ENCODE results near the gene BEST1. TPM values are rescaled to one million over a fixed set of nuclear protein-coding genes. Genes with fewer than 3 reads are reported as not detected.

Gene BEST1
- total and polyA plus RNA-seq, 2 of the 13 experiments (the other 11 are each of a cell fraction or from before 2014, with no cell fraction given), result 0.09 to 0.65 TPM

DNA sequence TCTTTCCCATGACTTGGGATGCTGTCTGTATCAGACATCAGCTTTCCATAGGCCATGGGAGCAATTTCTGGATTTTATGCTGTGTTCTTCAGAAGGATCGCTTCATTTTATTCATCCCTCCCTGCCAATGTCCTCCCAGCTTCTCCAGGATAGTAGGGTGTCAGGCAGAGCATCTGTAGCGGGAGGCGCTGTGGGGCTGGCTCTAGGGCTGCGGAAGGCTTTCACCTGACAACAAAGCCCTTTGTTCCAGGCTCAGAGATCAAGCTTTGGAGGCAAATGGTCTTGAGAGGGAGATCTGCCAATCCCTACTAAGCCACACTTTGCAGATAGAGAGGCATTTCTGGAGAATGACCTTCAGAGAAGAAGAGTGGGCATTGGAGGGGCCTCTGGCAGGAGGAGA is 46.8 kb downstream of the BEST1 start (continued):
- TF ChIP-seq POLR2AphosphoS2 (IDR thresholded peaks at IDR 0.05; ENCODE audit: low read depth, low read length) (no peak), ZNF75D (CRISPR knock-in tag; IDR thresholded peaks at IDR 0.05; ENCODE audit: borderline replicate concordance) (no peak), CSRNP2 (CRISPR knock-in tag; conservative IDR thresholded peaks at IDR 0.05; ENCODE audit: low read depth) (no peak), ZNF652 (CRISPR knock-in tag; IDR thresholded peaks at IDR 0.05; ENCODE audit: borderline replicate concordance, low read depth) (no peak), STAT5B (CRISPR knock-in tag; IDR thresholded peaks at IDR 0.05) (no peak), ZBTB20 (CRISPR knock-in tag; IDR thresholded peaks at IDR 0.05; ENCODE audit: borderline replicate concordance, low read depth) (no peak), ZBTB42 (CRISPR knock-in tag; IDR thresholded peaks at IDR 0.05) (no peak), FOXK1 (CRISPR knock-in tag; IDR thresholded peaks at IDR 0.05; ENCODE audit: borderline replicate concordance, low read depth) (no peak), PATZ1 (CRISPR knock-in tag; IDR thresholded peaks at IDR 0.05) (0 out of 2 replicates have a peak, but pooled peaks have one; percentile 38), RFX3 (CRISPR knock-in tag; IDR thresholded peaks at IDR 0.05) (no peak), NONO (IDR thresholded peaks at IDR 0.05) (no peak), NONO (CRISPR knock-in tag; conservative IDR thresholded peaks at IDR 0.05) (no peak), SALL1 (CRISPR knock-in tag; IDR thresholded peaks at IDR 0.05) (peak; percentile 53; the same call in 1 of the 2 replicates), DMAP1 (CRISPR knock-in tag; IDR thresholded peaks at IDR 0.05) (no peak), ZNF180 (CRISPR knock-in tag; IDR thresholded peaks at IDR 0.05; ENCODE audit: borderline replicate concordance, low read depth) (no peak), ZFP62 (CRISPR knock-in tag; IDR thresholded peaks at IDR 0.05) (no peak), ZNF557 (CRISPR knock-in tag; IDR thresholded peaks at IDR 0.05) (no peak), ZNF644 (CRISPR knock-in tag; IDR thresholded peaks at IDR 0.05; ENCODE audit: low read depth) (0 out of 2 replicates have a peak, but pooled peaks have one; percentile 36), SAFB2 (CRISPR knock-in tag; IDR thresholded peaks at IDR 0.05; ENCODE audit: borderline replicate concordance, low read depth) (no peak), TGIF2 (CRISPR knock-in tag; IDR thresholded peaks at IDR 0.05) (no peak)
- TF ChIP-seq, protein P1, sequence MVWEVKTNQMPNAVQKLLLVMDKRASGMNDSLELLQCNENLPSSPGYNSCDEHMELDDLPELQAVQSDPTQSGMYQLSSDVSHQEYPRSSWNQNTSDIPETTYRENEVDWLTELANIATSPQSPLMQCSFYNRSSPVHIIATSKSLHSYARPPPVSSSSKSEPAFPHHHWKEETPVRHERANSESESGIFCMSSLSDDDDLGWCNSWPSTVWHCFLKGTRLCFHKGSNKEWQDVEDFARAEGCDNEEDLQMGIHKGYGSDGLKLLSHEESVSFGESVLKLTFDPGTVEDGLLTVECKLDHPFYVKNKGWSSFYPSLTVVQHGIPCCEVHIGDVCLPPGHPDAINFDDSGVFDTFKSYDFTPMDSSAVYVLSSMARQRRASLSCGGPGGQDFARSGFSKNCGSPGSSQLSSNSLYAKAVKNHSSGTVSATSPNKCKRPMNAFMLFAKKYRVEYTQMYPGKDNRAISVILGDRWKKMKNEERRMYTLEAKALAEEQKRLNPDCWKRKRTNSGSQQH (CRISPR knock-in tag; IDR thresholded peaks at IDR 0.05; ENCODE audit: low read depth), result no peak
- TF ChIP-seq, protein P2, sequence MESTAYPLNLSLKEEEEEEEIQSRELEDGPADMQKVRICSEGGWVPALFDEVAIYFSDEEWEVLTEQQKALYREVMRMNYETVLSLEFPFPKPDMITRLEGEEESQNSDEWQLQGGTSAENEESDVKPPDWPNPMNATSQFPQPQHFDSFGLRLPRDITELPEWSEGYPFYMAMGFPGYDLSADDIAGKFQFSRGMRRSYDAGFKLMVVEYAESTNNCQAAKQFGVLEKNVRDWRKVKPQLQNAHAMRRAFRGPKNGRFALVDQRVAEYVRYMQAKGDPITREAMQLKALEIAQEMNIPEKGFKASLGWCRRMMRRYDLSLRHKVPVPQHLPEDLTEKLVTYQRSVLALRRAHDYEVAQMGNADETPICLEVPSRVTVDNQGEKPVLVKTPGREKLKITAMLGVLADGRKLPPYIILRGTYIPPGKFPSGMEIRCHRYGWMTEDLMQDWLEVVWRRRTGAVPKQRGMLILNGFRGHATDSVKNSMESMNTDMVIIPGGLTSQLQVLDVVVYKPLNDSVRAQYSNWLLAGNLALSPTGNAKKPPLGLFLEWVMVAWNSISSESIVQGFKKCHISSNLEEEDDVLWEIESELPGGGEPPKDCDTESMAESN (CRISPR knock-in tag; conservative IDR thresholded peaks at IDR 0.05), result no peak
- TF ChIP-seq, protein P3, sequence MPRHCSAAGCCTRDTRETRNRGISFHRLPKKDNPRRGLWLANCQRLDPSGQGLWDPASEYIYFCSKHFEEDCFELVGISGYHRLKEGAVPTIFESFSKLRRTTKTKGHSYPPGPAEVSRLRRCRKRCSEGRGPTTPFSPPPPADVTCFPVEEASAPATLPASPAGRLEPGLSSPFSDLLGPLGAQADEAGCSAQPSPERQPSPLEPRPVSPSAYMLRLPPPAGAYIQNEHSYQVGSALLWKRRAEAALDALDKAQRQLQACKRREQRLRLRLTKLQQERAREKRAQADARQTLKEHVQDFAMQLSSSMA (CRISPR knock-in tag; IDR thresholded peaks at IDR 0.05), result no peak
- TF ChIP-seq, protein P4, sequence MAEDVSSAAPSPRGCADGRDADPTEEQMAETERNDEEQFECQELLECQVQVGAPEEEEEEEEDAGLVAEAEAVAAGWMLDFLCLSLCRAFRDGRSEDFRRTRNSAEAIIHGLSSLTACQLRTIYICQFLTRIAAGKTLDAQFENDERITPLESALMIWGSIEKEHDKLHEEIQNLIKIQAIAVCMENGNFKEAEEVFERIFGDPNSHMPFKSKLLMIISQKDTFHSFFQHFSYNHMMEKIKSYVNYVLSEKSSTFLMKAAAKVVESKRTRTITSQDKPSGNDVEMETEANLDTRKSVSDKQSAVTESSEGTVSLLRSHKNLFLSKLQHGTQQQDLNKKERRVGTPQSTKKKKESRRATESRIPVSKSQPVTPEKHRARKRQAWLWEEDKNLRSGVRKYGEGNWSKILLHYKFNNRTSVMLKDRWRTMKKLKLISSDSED (CRISPR knock-in tag; IDR thresholded peaks at IDR 0.05), result no peak
